Dendritic cell treated with granulocyte-macrophage colony-stimulating factor and Interleukin-4, amounts not matched to agents 40 ng/mL and 50 ng/mL, for 4 days (primary cell): Measurements from ENCODE around the gene CD44.

Experiments used
- H3K27ac Mint-ChIP-seq: one replicate; pipeline ENCODE4 v1.8.0; 2022; ENCODE audit warnings: mild to moderate bottlenecking, mixed read lengths
- H3K27me3 Mint-ChIP-seq: one replicate; pipeline ENCODE4 v1.8.0; 2022; ENCODE audit warnings: mild to moderate bottlenecking, mixed read lengths
- H3K36me3 Mint-ChIP-seq: one replicate; pipeline ENCODE4 v1.8.0; 2022; ENCODE audit warnings: low read depth, mixed read lengths
- H3K4me1 Mint-ChIP-seq: one replicate; pipeline ENCODE4 v1.8.0; 2022; ENCODE audit warnings: low read depth, mixed read lengths
- H3K4me3 Mint-ChIP-seq: one replicate; pipeline ENCODE4 v1.8.0; 2022; ENCODE audit warnings: mild to moderate bottlenecking, moderate library complexity, mixed read lengths
- H3K9me3 Mint-ChIP-seq: one replicate; pipeline ENCODE4 v1.8.0; 2022; ENCODE audit warnings: mixed read lengths
- intact Hi-C: fragments of 100-400 bp; cut with micrococcal nuclease; formaldehyde crosslinking; loops from one replicate; pipeline ENCODE4 v1.15.0; 2022

CD44 gene

DNA sequence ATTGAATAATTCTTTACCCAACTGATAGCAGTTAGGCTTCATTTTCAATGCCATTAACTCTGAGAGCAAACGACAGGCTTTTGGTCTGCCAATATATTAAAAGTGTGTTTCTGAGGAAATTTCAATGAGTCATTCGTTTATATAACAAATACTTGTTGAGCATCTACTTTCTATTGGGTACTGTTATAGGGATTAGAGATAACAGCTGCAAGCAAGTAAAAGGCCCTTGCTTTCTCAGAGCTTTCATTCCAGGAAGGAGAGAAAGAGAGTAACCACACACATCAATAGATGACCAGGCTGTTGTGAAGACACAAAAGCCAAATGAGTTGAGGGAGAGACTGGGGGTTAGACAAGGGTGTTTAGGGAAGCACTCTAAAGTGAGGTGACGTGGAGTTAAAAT, 35.7 kb downstream of the CD44 start:
- Mint-ChIP-seq H3K27ac (peak overlapping the region; percentile 4), H3K27me3 (no peaks in the 10 kb centered on the region), H3K4me3 (no peak overlapping the region), H3K36me3 (peaks cover 89% of the 10 kb centered on the region), H3K4me1 (peaks cover 53% of the 10 kb centered on the region), H3K9me3 (no peaks in the 10 kb centered on the region)
- intact Hi-C loops: no loop called here

- intact Hi-C loops: no loop called here
- H3K4me3 Mint-ChIP-seq: no peak overlapping the region
- peaks cover 57% of the 10 kb centered on the region for H3K4me1 Mint-ChIP-seq
- no peaks in the 10 kb centered on the region for H3K9me3 Mint-ChIP-seq
- no peak overlapping the region for H3K27ac Mint-ChIP-seq
- no peaks in the 10 kb centered on the region for H3K27me3 Mint-ChIP-seq
- H3K36me3 Mint-ChIP-seq: peaks cover 89% of the 10 kb centered on the region
These were observed 38.4 kb downstream of the CD44 start for GRCh38 chr11:35177370-35177769.

- Mint-ChIP-seq H3K27me3 (no peaks in the 10 kb centered on the region), H3K4me1 (peaks cover 57% of the 10 kb centered on the region), H3K27ac (no peak overlapping the region), H3K4me3 (no peak overlapping the region), H3K36me3 (peaks cover 93% of the 10 kb centered on the region), H3K9me3 (no peaks in the 10 kb centered on the region)
- intact Hi-C loops: no loop called here
These were observed 39.3 kb downstream of the CD44 start for GRCh38 chr11:35178067-35178805.

DNA sequence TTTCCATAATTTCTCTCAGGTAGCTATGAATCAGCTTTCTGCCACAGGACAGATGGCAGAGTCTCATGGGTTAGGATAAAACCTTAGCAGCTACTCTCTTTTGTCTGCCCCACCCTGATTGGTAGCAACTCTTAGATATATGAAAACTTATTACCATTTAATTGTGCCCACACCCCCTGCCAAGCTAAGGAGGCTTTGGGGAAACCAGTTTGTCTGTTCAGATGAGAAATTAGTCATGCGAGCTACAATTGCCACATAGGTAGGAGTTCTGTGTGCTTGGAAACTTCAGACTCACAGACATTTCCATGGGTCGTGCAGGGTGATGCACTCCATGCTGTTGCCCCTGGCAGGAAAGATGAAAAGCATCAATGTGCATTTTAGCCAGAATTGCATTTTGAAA, 39.9 kb downstream of the CD44 start:
- Mint-ChIP-seq H3K36me3 (peaks cover 94% of the 10 kb centered on the region), H3K4me1 (peaks cover 55% of the 10 kb centered on the region), H3K27me3 (no peaks in the 10 kb centered on the region), H3K27ac (peak overlapping the region; percentile 76), H3K4me3 (no peak overlapping the region), H3K9me3 (no peaks in the 10 kb centered on the region)
- intact Hi-C loops: no loop called here

- Mint-ChIP-seq H3K27me3 (no peaks in the 10 kb centered on the region), H3K36me3 (peaks cover 94% of the 10 kb centered on the region), H3K27ac (peak overlapping the region; percentile 76), H3K4me1 (peaks cover 48% of the 10 kb centered on the region), H3K4me3 (no peak overlapping the region), H3K9me3 (no peaks in the 10 kb centered on the region)
- intact Hi-C loops: no loop called here
These were observed 40.6 kb downstream of the CD44 start for GRCh38 chr11:35179466-35180135.

DNA sequence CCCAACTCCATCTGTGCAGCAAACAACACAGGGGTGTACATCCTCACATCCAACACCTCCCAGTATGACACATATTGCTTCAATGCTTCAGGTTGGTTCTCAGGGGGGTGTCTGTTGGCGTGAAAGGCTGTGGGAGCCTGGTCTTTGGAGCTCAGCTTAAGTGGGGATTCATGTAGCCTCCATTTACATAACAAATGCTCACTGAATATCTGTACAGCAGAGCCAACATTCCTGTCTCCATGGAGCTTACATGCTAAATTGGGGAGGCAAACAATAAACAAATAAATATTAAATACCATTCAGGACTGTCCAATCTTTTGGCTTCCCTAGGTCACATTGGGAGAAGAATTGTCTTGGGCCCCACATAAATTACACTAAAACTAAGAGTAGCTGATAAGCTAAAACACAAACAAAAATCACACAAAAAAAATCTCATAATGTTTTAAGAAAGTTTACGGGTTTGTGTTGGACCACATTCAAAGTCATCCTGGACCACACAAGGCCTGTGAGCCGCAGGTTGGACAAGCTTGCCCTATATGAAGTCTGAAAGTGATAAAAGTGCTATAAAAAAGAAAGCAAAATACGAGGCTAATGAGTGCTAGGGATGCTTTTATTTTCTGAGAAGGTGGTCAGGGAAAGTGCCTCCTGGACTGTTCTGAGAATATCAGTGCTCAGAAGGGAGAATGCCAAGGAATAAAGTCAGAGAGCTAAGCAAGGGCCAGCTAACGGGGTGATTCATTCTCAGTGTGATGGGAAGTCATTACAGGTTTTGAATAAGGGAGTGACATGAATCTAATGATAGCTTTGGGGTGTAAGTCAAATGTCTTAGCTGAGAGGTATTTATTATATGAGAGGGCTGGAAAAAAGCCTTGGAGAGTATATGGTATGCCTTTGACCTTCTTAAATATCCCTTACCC, 41.6 kb downstream of the CD44 start:
- intact Hi-C loops: no loop called here
- H3K27me3 Mint-ChIP-seq: no peaks in the 10 kb centered on the region
- H3K36me3 Mint-ChIP-seq: peaks cover 94% of the 10 kb centered on the region
- no peaks in the 10 kb centered on the region for H3K9me3 Mint-ChIP-seq
- peaks cover 51% of the 10 kb centered on the region for H3K4me1 Mint-ChIP-seq
- H3K27ac Mint-ChIP-seq: peak overlapping the region; percentile 76
- no peak overlapping the region for H3K4me3 Mint-ChIP-seq

- peaks cover 96% of the 10 kb centered on the region for H3K36me3 Mint-ChIP-seq
- peaks cover 61% of the 10 kb centered on the region for H3K4me1 Mint-ChIP-seq
- no peaks in the 10 kb centered on the region for H3K9me3 Mint-ChIP-seq
- intact Hi-C loops: no loop called here
- no peaks in the 10 kb centered on the region for H3K27me3 Mint-ChIP-seq
- H3K27ac Mint-ChIP-seq: peak overlapping the region; percentile 58
- no peak overlapping the region for H3K4me3 Mint-ChIP-seq
These were observed 43.5 kb downstream of the CD44 start for GRCh38 chr11:35182317-35182939.

DNA sequence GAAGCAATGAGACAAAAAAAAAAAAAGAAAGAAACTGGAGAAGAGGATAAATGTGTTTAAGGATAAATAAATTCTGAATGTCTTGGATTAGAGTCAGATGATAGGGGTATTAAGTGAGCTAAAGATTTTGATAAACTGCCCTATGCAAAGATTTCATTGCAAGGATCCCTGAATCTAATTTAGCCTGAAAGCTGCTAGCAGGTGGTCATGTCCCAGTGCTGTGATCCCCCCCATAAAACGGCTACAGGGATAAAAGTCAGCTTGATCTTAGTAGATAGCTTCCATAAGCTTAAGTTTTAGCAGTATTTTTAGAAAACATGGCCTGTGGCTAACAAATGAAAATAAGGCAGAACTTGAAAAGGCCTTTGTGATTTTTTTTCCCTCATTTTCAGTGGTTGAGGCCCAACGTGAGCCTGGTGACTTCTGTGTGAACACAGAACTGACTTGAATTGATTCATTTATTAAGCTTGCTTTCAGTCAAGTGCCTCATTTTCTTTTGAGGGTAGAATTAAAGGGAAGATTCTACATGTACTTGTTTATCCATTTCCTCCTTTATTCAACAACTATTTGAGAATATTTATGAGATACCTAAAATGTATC, 44.5 kb downstream of the CD44 start:
- no peaks in the 10 kb centered on the region for H3K9me3 Mint-ChIP-seq
- no peak overlapping the region for H3K4me3 Mint-ChIP-seq
- H3K27me3 Mint-ChIP-seq: no peaks in the 10 kb centered on the region
- intact Hi-C loops: no loop called here
- peak overlapping the region; percentile 58 for H3K27ac Mint-ChIP-seq
- peaks cover 95% of the 10 kb centered on the region for H3K36me3 Mint-ChIP-seq
- H3K4me1 Mint-ChIP-seq: peaks cover 70% of the 10 kb centered on the region

- peak overlapping the region; percentile 33 for H3K27ac Mint-ChIP-seq
- peaks cover 95% of the 10 kb centered on the region for H3K36me3 Mint-ChIP-seq
- no peaks in the 10 kb centered on the region for H3K9me3 Mint-ChIP-seq
- no peak overlapping the region for H3K4me3 Mint-ChIP-seq
- intact Hi-C loops: no loop called here
- no peaks in the 10 kb centered on the region for H3K27me3 Mint-ChIP-seq
- peaks cover 72% of the 10 kb centered on the region for H3K4me1 Mint-ChIP-seq
These were observed 46.7 kb downstream of the CD44 start for GRCh38 chr11:35185696-35186095.

DNA sequence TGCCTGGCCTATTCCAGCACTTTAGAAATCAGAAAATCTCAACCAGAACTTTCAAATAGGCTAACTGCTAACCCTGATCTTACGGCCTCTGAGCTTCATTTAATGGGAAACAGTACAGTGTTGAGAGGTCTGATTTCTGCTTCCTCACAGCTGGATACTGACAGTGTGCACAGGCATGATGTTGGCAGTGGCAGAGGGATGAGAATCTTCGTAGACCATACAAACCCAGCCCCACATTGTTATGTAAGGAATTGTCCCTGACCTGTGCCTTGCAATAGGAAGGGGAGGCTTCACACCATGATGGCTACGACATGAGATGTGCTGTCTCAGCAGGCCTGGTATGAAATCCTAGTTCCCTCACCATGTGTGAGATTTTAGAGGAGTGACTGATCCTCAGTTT, 49.0 kb downstream of the CD44 start:
- intact Hi-C loops: no loop called here
- Mint-ChIP-seq H3K36me3 (peaks cover 97% of the 10 kb centered on the region), H3K4me3 (no peak overlapping the region), H3K9me3 (no peaks in the 10 kb centered on the region), H3K27ac (peak overlapping the region; percentile 51), H3K4me1 (peaks cover 75% of the 10 kb centered on the region), H3K27me3 (no peaks in the 10 kb centered on the region)

GRCh38 chr11:35190804-35191348, 51.9 kb downstream of the CD44 start:
- no peak overlapping the region for H3K4me3 Mint-ChIP-seq
- peaks cover 97% of the 10 kb centered on the region for H3K36me3 Mint-ChIP-seq
- peaks cover 73% of the 10 kb centered on the region for H3K4me1 Mint-ChIP-seq
- H3K27ac Mint-ChIP-seq: peak overlapping the region; percentile 79
- intact Hi-C loops: no loop called here
- H3K27me3 Mint-ChIP-seq: no peaks in the 10 kb centered on the region
- no peaks in the 10 kb centered on the region for H3K9me3 Mint-ChIP-seq

- intact Hi-C loops: no loop called here
- Mint-ChIP-seq H3K9me3 (no peaks in the 10 kb centered on the region), H3K4me1 (peaks cover 69% of the 10 kb centered on the region), H3K27me3 (no peaks in the 10 kb centered on the region), H3K36me3 (peaks cover 98% of the 10 kb centered on the region), H3K27ac (peak overlapping the region; percentile 39), H3K4me3 (no peak overlapping the region)
These were observed 53.4 kb downstream of the CD44 start for GRCh38 chr11:35192347-35192746.

- peaks cover 57% of the 10 kb centered on the region for H3K4me1 Mint-ChIP-seq
- peak overlapping the region; percentile 48 for H3K27ac Mint-ChIP-seq
- intact Hi-C loops: no loop called here
- H3K27me3 Mint-ChIP-seq: no peaks in the 10 kb centered on the region
- H3K36me3 Mint-ChIP-seq: peaks cover 100% of the 10 kb centered on the region
- H3K4me3 Mint-ChIP-seq: no peak overlapping the region
- H3K9me3 Mint-ChIP-seq: no peaks in the 10 kb centered on the region
These were observed 54.8 kb downstream of the CD44 start for GRCh38 chr11:35193767-35194166.
